Keratinocyte (primary cell): ENCODE data around the gene FOXQ1. TPM values are rescaled to one million over a fixed set of nuclear protein-coding genes. Genes with fewer than 3 reads are reported as not detected.

Experiments
- DNase-seq: peaks from one replicate; pipeline ENCODE4 v3.0.0-alpha.2; 2011; ENCODE audit warnings: low read depth, missing footprints, low spot score
- FAIRE-seq: peaks from 2 replicates; lab custom pipeline; 2011; peaks lifted over from hg19 to GRCh38; lab: Jason Lieb, UNC
- H2AFZ ChIP-seq: 2 replicates; pipeline ENCODE4 v1.6.0; 2012; ENCODE audit warnings: low read length, control low read depth, inconsistent platforms; ENCODE audit not compliant: control insufficient read depth
- H3K27ac ChIP-seq: 2 replicates; pipeline ENCODE4 v1.5.1; 2011; ENCODE audit warnings: low read length; ENCODE audit not compliant: control insufficient read depth, insufficient read depth
- H3K27me3 ChIP-seq: 3 replicates; pipeline ENCODE4 v1.6.0; 2011; ENCODE audit warnings: low read length; ENCODE audit not compliant: control insufficient read depth, insufficient read depth; ENCODE audit errors: extremely low read depth
- H3K36me3 ChIP-seq, 2 experiments: 2 replicates in 1 of 2; 3 replicates in 1 of 2; pipeline ENCODE4 v1.5.1; 2011; ENCODE audit warnings: low read length in 2 of 2, mild to moderate bottlenecking in 1 of 2; ENCODE audit not compliant: control insufficient read depth in 2 of 2, insufficient read depth in 2 of 2; ENCODE audit errors: extremely low read depth in 1 of 2
- H3K4me1 ChIP-seq: 3 replicates; pipeline ENCODE4 v1.5.1; 2011; ENCODE audit warnings: low read length; ENCODE audit not compliant: control insufficient read depth, insufficient read depth; ENCODE audit errors: extremely low read depth
- H3K4me2 ChIP-seq: 3 replicates; pipeline ENCODE4 v1.6.0; 2011; ENCODE audit warnings: low read depth, low read length; ENCODE audit not compliant: control insufficient read depth, insufficient read depth; ENCODE audit errors: extremely low read depth
- H3K4me3 ChIP-seq, 3 experiments: fragments of 200-600 bp in 1 of 3; sonication (generic) in 1 of 3; 2 replicates in 2 of 3; 3 replicates in 1 of 3; pipeline ENCODE4 v1.5.1; 2011 to 2016; ENCODE audit warnings: low read length in 3 of 3, mild to moderate bottlenecking in 3 of 3, control low read depth in 2 of 3, inconsistent platforms in 1 of 3, low read depth in 1 of 3, mixed read lengths in 1 of 3, mixed run types in 1 of 3, moderate library complexity in 1 of 3; ENCODE audit not compliant: control insufficient read depth in 2 of 3, insufficient read depth in 2 of 3; ENCODE audit errors: extremely low read depth in 1 of 3
- H3K79me2 ChIP-seq: 2 replicates; pipeline ENCODE4 v1.6.0; 2012; ENCODE audit warnings: low read length; ENCODE audit not compliant: control insufficient read depth, insufficient read depth
- H3K9ac ChIP-seq: 3 replicates; pipeline ENCODE4 v1.6.0; 2011; ENCODE audit warnings: low read length; ENCODE audit not compliant: control insufficient read depth, insufficient read depth; ENCODE audit errors: extremely low read depth
- H3K9me1 ChIP-seq: 3 replicates; pipeline ENCODE4 v1.6.0; 2011; ENCODE audit warnings: low read length; ENCODE audit not compliant: control insufficient read depth, insufficient read depth; ENCODE audit errors: extremely low read depth
- H3K9me3 ChIP-seq: 2 replicates; pipeline ENCODE4 v1.5.1; 2012; ENCODE audit warnings: low read depth, low read length; ENCODE audit not compliant: control insufficient read depth
- H4K20me1 ChIP-seq: 3 replicates; pipeline ENCODE4 v1.6.0; 2011; ENCODE audit warnings: low read length; ENCODE audit not compliant: control insufficient read depth, insufficient read depth; ENCODE audit errors: extremely low read depth
- CTCF ChIP-seq, 3 experiments: IDR thresholded peaks in 1 of 3; conservative IDR thresholded peaks in 1 of 3; optimal IDR thresholded peaks in 1 of 3; 2 replicates in 2 of 3; 3 replicates in 1 of 3; pipeline versions ENCODE3 to v1.5.1; 2011; ENCODE audit warnings: low read length in 3 of 3, mild to moderate bottlenecking in 3 of 3, moderate library complexity in 2 of 3, control low read depth in 1 of 3, inconsistent platforms in 1 of 3; ENCODE audit not compliant: insufficient read depth in 2 of 3; ENCODE audit errors: extremely low read depth in 1 of 3
- EZH2 ChIP-seq: IDR thresholded peaks from one replicate; pipeline ENCODE4 v1.6.1; 2012; ENCODE audit warnings: inconsistent platforms, mild to moderate bottlenecking, low read length, moderate library complexity
- dilution Hi-C: fragments of 300-500 bp; cut with MboI; formaldehyde crosslinking; loops from one replicate; pipeline ENCODE4 v1.7.0; 2020; ENCODE audit warnings: low sequenced_read_pairs; ENCODE audit not compliant: extremely low pct_ligation_motif_present
- polyA minus RNA-seq, 3 experiments: library from RNA; depleted of rRNA, polyadenylated mRNA; stranded (reverse); fragments of >200 nt; gene quantifications; 1 replicate in 1 of 3; 2 replicates in 1 of 3; 3 replicates in 1 of 3; pipeline ENCODE4 v1.2.3, GENCODE V29; 2011
- polyA plus RNA-seq, 5 experiments: library from polyadenylated mRNA; depleted of rRNA in 3 of 5; stranded (reverse) in 3 of 5; stranded (forward) in 1 of 5; unstranded in 1 of 5; fragments of >200 nt; gene quantifications; 1 replicate in 1 of 5; 2 replicates in 3 of 5; 3 replicates in 1 of 5; pipeline versions ENCODE4 v1.2.1 to v1.2.3, GENCODE V29; 2011 to 2012; ENCODE audit warnings: missing spikeins in 2 of 5, low read depth in 1 of 5, low replicate concordance in 1 of 5

FOXQ1 gene
- polyA plus RNA-seq (2.3 to 5.4 TPM (median 4.2 TPM) in 3 replicates), polyA minus RNA-seq (1.6 to 3.9 TPM (median 2.1 TPM) in 3 replicates)
- 2.7 TPM for polyA plus RNA-seq (2011; ENCODE audit: low read depth)
- 3.5 and 5.1 TPM in 2 replicates for polyA plus RNA-seq (2011; cell fraction: cytosol; rRNA removed)
- 6.3 TPM in 2 replicates for polyA plus RNA-seq (2011; cell fraction: nucleus; rRNA removed)
- 5.9 and 14.4 TPM in 2 replicates for polyA plus RNA-seq (2012; ENCODE audit: low replicate concordance)
- 14.0 TPM for polyA minus RNA-seq (2011; cell fraction: cytosol; rRNA and poly(A)+ RNA removed)
- polyA minus RNA-seq (2011; cell fraction: nucleus; rRNA and poly(A)+ RNA removed): 2.6 and 4.5 TPM in 2 replicates

GRCh38 chr6:1311400-1312202 lies at the start of gene FOXQ1:
Gene FOXQ1, plus strand, starts transcription at chr6:1312098. Its CDS starts 607 bp downstream, at chr6:1312705.
- dilution Hi-C loops: no loop called here
- peak in 1 of 3 experiments; percentile 0 for TF ChIP-seq CTCF (optimal IDR thresholded peaks at IDR 0.05 in 1 of 3, IDR thresholded peaks at IDR 0.05 in 1 of 3, conservative IDR thresholded peaks at IDR 0.05 in 1 of 3; ENCODE audit: extremely low read depth in 1 of 3, insufficient read depth in 2 of 3, low read length in 3 of 3)
- TF ChIP-seq EZH2: no peak
- peak within 1 kb of the TSS; percentile 71 for H3K27ac ChIP-seq
- no peaks in the 10 kb centered on the region for H3K36me3 ChIP-seq
- H3K9me1 ChIP-seq: no peaks in the 10 kb centered on the region
- H2AFZ ChIP-seq: peak within 1 kb of the TSS; percentile 60
- H3K4me1 ChIP-seq: peaks cover 26% of the 10 kb centered on the region
- peak within 1 kb of the TSS; percentile 85 for H3K4me2 ChIP-seq
- H4K20me1 ChIP-seq: no peaks in the 10 kb centered on the region
- H3K27me3 ChIP-seq: no peaks in the 10 kb centered on the region
- H3K79me2 ChIP-seq: peaks cover 5% of the 10 kb centered on the region
- FAIRE-seq (peak; percentile 39), DNase-seq (no peak)
- peak within 1 kb of the TSS; percentile 83 for H3K9ac ChIP-seq
- peak within 1 kb of the TSS; percentile 58 to 85 (median 82) for H3K4me3 ChIP-seq
- no peaks in the 10 kb centered on the region for H3K9me3 ChIP-seq

- FAIRE-seq (no peak), DNase-seq (no peak)
- Histone ChIP-seq H3K79me2 (no peaks in the 10 kb centered on the region), H3K9ac (no peak overlapping the region), H3K9me3 (no peaks in the 10 kb centered on the region), H3K4me2 (no peak overlapping the region), H3K4me3 (no peak overlapping the region), H3K36me3 (no peaks in the 10 kb centered on the region), H3K9me1 (no peaks in the 10 kb centered on the region), H2AFZ (no peak overlapping the region), H4K20me1 (no peaks in the 10 kb centered on the region), H3K27ac (no peak overlapping the region), H3K4me1 (no peaks in the 10 kb centered on the region), H3K27me3 (no peaks in the 10 kb centered on the region)
- TF ChIP-seq EZH2 (no peak), CTCF (optimal IDR thresholded peaks at IDR 0.05 in 1 of 3, IDR thresholded peaks at IDR 0.05 in 1 of 3, conservative IDR thresholded peaks at IDR 0.05 in 1 of 3; ENCODE audit: extremely low read depth in 1 of 3, insufficient read depth in 2 of 3, low read length in 3 of 3) (no peak)
- dilution Hi-C loops: no loop called here
These were observed 49.2 kb upstream of the FOXQ1 start for GRCh38 chr6:1262704-1263038.
